DMS114 treated with DMSO at 0.1 percent for 48 hours (cell line): ENCODE data around the gene PCDHGB6.
"Not testable (repeated sequence)": the region's sequence is repeated elsewhere in the genome, so short reads cannot be mapped to it uniquely, and the experiment has no call there.

Source experiments
- DNase-seq: peaks from one replicate; lab custom pipeline; 2025; ENCODE audit not compliant: unreplicated experiment; lab: John Stamatoyannopoulos, UW

The PCDHGB6 gene

DNA sequence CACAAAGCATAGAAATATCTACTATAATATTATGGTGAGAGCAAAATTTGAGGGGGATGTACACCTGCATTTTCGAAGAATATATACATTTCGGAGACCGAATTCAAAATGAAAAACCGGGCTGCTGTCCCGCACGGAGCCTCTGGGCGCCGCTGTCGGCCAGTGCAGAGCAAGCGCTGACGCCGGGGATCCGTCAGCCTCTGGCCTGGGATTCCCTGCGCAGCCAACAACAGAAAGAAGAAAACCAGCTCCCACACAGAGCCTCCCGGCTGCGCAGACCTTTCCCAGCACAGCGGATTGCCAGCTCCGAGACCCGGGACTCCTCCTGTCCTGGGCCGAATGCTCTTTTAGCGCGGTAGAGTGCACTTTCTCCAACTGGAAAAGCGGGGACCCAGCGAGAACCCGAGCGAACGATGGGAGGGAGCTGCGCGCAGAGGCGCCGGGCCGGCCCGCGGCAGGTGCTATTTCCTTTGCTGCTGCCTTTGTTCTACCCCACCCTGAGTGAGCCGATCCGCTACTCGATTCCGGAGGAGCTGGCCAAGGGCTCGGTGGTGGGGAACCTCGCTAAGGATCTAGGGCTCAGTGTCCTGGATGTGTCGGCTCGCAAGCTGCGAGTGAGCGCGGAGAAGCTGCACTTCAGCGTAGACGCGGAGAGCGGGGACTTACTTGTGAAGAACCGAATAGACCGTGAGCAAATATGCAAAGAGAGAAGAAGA lies at the start of gene PCDHGB6:
TSS of gene PCDHGB6 (plus strand) at position 232 of the 716 bp plus-strand sequence. CDS start at position 414, 182 bp downstream.
- DNase-seq: not testable (repeated sequence)

DNA sequence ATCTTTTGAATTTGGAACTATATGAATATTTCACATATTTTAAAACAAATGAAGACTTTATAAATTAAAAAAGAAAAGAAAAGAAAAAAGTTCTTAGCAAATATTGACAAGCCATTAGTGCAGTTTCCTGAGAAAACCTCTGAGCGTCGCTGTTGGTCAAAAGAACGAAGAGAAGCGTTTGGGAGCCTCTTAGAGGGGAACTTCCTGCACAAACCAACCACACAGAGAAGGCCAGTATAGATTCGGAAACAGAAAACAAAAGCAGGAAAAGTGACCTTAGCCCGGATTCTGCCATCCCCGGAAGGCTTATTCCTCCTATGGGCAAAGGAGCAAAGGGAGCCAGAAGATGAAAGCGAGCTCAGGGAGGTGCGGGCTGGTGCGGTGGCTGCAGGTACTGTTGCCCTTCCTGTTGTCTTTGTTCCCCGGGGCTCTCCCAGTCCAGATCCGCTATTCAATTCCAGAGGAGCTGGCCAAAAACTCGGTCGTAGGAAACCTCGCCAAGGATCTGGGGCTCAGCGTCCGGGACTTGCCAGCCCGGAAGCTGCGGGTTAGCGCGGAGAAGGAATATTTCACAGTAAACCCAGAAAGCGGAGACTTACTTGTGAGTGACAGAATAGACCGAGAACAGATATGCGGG lies 47.9 kb upstream of the PCDHGB6 start, which contains the start of gene PCDHGB2:
TSS of gene PCDHGB2 (plus strand) at position 205 of the 637 bp plus-strand sequence. CDS start at position 347, 142 bp downstream.
- DNase-seq: no peak

DNA sequence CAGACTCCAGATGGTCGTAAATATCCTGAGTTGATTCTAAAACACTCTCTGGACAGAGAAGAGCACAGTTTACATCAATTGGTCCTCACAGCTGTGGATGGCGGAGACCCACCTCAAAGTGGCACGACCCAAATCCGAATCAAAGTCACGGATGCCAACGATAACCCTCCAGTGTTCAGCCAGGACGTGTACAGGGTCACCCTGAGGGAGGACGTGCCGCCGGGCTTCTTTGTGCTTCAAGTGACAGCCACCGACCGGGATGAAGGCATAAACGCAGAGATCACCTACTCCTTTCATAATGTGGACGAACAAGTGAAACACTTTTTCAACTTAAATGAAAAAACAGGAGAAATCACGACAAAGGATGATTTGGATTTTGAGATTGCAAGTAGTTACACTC lies 47.1 kb upstream of the PCDHGB6 start:
- DNase-seq: no peak

DNA sequence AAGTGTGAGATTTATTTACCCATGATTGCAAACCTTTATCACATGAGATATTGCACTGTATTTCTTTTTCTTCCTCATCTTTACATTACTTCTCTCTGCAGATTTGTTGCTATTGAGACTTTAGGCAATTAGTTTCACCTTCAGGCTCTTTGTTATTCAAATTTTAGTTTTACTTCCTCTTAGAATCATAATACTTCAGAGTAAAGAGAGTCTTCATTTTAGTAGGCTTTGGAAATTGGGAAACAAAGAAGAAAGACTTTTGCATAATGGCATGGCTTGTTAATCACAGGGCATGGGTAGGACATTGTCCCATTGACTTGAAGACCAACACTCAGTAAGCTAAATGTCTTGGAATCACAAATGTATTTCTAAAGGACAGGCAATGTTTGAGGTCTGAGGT lies 45.1 kb upstream of the PCDHGB6 start:
- no peak for DNase-seq

DNA sequence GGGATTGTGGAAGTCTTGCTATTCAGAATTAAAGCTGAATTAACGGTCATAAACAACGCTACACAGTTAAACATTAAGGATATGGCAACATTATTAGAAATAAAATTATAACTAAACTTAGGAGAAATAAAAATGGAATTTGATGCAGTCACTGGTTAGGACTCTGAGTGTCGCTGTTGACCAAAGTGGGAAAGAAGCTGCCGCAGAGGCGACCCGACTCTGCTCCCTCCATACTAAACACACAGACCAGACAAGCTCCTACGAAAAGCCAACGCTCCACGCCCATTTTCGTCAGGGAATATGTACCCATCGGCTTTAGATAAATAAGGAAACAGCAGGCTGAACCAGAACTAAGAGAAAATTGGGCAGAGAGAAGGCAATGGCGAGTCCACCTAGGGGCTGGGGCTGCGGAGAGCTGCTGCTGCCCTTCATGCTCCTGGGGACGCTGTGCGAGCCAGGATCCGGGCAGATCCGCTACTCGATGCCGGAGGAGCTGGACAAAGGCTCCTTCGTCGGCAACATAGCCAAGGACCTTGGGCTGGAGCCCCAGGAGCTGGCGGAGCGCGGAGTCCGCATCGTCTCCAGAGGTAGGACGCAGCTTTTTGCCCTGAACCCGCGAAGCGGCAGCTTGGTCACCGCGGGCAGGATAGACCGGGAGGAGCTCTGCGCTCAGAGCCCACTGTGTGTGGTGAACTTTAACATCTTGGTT lies 43.7 kb upstream of the PCDHGB6 start, which contains the start of gene PCDHGA5:
TSS of gene PCDHGA5 (plus strand) at position 211 of the 709 bp plus-strand sequence. CDS start at position 380, 169 bp downstream.
- peak; percentile 36 for DNase-seq

DNA sequence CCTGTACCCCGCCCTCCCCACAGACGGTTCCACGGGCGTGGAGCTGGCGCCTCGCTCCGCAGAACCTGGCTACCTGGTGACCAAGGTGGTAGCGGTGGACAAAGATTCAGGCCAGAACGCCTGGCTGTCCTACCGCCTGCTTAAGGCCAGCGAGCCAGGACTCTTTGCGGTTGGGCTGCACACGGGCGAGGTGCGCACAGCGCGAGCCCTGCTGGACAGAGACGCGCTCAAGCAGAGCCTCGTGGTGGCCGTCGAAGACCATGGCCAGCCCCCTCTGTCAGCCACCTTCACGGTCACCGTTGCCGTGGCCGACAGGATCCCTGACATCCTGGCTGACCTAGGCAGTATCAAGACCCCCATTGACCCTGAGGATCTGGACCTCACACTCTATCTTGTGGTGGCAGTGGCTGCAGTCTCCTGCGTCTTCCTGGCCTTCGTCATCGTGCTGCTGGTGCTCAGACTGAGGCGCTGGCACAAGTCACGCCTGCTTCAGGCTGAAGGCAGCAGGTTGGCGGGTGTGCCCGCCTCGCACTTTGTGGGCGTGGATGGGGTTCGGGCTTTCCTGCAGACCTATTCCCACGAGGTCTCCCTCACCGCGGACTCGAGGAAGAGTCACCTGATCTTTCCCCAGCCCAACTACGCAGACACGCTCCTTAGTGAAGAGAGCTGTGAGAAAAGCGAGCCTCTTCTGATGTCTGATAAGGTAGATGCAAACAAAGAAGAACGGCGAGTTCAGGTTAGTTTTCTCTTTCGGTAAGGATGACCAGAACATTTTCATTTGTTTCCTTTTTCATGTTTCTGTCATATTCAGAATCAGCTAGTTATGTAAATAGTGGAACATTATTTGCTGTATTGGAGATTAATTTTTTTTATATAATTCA lies 41.6 kb upstream of the PCDHGB6 start:
- DNase-seq: no peak

DNA sequence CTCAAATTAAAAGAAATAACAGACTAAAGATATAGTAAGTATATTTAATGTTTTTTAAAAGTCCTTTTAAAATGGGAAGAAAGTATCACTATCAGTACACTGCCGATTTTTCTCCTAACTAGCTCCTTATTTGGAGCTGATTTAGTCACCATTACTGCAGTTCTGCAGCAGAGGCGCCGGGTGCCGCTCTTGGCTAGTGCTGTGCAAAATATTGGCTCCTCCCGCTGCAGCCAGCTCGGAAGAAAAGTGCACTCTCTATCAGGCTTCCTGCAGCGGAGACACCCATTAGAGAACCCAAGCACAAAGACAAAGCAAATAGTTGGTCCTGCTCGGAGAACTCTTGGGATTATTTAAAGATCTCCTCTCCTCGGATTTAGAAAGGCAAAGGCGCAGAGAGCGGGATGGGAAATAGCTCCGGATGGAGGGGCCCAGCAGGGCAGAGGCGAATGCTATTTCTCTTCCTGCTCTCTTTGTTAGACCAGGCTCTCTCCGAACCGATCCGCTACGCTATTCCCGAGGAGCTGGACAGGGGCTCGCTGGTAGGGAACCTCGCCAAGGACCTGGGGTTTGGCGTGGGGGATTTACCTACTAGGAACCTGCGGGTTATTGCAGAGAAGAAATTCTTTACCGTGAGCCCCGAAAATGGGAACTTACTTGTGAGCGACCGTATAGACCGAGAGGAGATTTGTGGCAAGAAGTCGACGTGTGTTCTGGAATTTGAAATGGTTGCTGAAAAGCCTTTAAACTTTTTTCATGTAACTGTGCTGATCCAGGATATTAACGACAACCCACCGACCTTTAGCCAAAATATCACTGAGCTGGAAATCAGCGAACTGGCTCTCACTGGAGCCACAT lies 37.6 kb upstream of the PCDHGB6 start, which contains the start of gene PCDHGB3:
TSS of gene PCDHGB3 (plus strand) at position 249 of the 855 bp plus-strand sequence. CDS start at position 402, 153 bp downstream.
- no peak for DNase-seq

DNA sequence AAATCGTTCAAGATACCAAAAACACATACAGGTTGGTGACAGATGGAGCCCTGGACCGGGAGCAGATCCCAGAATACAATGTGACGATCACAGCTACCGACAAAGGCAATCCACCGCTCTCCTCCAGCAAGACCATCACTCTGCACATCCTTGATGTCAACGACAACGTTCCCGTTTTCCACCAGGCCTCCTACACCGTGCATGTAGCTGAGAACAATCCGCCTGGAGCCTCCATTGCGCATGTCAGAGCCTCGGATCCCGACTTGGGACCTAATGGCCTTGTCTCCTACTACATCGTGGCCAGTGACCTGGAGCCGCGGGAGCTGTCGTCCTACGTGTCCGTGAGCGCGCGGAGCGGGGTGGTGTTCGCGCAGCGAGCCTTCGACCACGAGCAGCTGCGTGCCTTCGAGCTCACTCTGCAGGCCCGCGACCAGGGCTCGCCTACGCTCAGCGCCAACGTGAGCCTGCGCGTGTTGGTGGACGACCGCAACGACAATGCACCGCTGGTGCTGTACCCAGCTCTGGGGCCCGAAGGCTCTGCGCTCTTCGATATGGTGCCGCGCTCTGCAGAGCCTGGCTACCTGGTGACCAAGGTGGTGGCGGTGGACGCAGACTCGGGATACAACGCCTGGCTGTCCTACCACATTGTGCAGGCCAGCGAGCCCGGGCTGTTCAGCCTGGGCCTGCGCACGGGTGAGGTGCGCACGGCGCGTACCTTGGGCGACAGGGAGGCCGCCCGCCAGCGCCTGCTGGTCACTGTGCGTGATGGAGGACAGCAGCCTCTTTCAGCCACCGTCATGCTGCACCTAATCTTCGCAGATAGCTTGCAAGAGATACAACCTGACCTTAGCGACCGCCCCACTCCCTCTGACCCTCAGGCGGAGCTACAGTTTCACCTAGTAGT lies 36.0 kb upstream of the PCDHGB6 start:
- no peak for DNase-seq

DNA sequence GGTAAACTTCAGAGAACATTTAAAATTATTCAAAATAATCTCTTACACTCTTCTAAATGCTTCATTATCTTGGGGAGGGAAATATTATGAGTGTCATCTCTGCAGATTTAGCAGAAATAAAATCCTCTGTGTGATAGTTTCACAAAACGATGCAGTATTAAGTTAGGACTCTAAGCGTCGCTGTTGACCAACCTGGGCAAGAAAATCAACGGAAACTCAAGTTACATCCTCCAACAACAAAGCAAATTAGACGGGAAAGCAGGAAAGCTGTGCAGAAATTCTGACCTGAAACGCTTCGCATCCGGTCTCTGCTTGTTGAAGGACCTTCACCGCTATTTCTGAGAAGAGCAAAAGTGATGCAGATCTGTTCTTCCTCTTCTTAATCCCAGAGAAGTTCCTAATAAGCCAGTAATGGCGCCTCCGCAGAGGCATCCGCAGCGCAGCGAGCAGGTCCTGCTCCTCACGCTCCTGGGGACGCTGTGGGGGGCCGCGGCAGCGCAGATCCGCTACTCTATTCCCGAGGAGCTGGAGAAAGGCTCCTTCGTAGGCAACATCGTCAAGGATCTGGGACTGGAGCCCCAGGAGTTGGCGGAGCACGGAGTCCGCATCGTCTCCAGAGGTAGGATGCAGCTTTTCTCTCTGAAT lies 34.0 kb upstream of the PCDHGB6 start, which contains the start of gene PCDHGA6:
TSS of gene PCDHGA6 (plus strand) at position 219 of the 645 bp plus-strand sequence. CDS start at position 412, 193 bp downstream.
- no peak for DNase-seq

DNA sequence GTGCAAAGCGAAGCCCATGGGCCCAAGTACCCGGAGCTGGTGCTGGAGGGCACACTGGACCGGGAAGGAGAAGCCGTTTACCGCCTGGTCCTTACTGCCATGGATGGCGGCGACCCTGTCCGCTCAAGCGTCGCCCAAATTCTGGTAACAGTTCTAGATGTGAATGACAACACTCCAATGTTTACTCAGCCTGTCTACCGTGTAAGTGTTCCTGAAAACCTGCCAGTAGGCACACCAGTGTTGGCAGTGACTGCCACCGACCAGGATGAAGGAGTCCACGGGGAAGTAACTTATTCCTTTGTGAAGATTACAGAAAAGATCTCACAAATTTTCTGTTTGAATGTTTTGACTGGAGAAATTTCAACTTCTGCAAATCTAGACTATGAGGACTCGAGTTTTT lies 33.2 kb upstream of the PCDHGB6 start:
- DNase-seq: no peak

DNA sequence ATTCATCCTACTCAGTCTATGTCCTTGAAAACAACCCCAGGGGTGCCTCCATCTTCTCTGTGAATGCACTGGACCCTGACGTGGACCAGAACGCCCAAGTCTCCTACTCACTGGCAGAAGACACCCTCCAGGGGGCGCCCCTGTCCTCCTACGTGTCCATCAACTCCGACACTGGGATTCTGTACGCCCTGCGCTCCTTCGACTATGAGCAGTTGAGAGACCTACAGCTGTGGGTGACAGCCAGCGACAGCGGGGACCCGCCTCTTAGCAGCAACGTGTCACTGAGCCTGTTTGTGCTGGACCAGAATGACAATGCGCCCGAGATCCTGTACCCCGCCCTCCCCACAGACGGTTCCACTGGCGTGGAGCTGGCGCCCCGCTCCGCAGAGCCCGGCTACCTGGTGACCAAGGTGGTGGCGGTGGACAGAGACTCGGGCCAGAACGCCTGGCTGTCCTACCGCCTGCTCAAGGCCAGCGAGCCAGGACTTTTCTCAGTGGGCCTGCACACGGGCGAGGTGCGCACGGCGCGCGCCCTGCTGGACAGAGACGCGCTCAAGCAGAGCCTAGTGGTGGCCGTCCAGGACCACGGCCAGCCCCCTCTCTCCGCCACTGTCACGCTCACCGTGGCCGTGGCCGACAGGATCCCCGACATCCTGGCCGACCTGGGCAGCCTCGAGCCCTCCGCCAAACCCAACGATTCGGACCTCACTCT lies 32.2 kb upstream of the PCDHGB6 start:
- DNase-seq: not testable (repeated sequence)

DNA sequence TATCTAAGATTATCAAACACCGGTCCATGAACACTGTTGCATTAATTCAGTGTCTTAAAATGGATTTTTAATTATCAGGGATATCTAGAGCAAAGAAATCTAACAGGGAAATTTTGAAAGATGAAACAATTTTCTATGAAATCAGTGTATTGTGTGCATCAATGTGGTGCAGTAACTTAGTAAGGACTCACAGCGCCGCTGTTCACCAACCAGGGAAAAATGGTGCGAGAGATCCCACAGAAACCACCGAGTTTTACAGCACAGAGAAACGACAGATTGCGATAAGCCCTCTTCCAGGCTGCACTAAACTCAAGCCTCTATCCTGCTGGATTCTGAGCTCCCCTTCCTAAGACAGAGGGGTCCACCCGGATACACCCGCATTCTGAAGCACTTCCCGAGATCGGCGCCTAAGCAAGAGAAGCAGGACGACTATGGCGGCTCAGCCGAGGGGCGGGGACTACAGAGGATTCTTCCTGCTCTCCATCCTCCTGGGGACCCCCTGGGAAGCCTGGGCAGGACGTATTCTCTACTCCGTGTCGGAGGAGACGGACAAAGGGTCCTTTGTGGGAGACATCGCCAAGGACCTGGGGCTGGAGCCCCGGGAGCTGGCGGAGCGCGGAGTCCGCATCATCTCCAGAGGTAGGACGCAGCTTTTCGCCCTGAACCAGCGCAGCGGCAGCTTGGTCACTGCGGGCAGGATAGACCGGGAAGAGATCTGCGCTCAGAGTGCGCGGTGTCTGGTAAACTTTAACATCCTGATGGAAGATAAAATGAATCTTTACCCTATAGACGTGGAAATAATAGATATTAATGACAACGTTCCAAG lies 25.1 kb upstream of the PCDHGB6 start, which contains the start of gene PCDHGA7:
TSS of gene PCDHGA7 (plus strand) at position 274 of the 826 bp plus-strand sequence. CDS start at position 432, 158 bp downstream.
- no peak for DNase-seq

DNA sequence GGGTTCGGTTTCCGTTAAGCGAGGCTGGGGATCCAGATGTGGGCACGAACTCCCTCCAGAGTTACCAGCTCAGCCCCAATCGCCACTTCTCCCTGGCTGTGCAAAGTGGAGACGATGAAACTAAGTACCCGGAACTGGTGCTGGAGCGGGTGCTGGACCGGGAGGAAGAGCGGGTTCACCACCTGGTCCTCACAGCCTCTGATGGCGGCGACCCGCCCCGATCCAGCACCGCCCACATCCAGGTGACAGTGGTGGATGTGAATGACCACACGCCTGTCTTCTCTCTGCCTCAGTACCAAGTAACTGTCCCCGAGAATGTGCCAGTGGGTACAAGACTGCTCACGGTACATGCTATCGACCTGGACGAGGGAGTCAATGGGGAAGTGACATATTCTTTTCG lies 24.5 kb upstream of the PCDHGB6 start:
- DNase-seq: no peak

DNA sequence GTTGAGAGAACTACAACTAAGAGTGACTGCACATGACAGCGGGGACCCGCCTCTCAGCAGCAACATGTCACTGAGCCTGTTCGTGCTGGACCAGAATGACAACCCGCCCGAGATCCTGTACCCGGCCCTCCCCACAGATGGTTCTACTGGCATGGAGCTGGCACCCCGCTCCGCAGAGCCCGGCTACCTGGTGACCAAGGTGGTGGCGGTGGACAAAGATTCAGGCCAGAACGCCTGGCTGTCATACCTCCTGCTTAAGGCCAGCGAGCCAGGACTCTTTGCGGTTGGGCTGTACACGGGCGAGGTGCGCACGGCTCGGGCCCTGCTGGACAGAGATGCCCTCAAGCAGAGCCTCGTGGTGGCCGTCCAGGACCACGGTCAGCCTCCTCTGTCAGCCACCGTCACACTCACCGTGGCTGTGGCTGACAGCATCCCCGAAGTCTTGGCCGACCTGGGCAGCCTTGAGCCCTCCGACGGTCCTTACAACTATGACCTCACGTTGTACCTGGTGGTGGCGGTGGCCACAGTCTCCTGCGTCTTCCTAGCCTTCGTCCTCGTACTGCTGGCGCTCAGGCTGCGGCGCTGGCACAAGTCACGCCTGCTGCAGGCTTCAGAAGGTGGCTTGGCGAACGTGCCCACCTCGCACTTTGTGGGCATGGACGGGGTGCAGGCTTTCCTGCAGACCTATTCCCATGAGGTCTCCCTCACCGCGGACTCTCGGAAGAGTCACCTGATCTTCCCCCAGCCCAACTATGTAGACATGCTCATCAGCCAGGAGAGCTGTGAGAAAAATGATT lies 23.2 kb upstream of the PCDHGB6 start:
- DNase-seq: no peak

DNA sequence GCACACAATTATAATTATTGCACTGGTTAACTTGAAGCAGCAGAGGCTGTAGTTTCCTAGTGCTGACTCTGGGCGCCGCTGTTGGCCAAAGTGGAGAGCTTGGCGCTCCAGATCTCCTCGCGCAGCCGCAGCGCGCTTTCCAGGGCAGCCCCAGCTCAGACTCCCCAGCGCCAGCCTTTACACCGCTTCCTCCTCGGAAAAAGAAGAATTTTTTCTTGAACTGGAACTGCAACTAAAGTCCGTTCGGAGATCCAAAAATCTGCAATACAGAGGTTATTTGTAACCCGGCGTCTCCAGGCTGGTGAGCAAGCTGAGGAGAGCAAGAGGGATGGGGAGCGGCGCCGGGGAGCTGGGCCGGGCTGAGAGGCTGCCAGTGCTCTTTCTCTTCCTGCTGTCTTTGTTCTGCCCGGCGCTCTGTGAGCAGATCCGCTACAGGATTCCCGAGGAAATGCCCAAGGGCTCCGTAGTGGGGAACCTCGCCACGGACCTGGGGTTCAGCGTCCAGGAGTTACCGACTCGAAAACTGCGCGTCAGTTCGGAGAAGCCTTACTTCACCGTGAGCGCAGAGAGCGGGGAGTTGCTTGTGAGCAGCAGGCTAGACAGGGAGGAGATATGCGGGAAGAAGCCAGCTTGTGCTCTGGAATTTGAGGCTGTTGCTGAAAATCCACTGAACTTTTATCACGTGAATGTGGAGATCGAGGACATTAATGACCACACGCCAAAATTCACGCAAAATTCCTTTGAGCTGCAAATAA lies 20.1 kb upstream of the PCDHGB6 start, which contains the start of gene PCDHGB4:
TSS of gene PCDHGB4 (plus strand) at position 142 of the 755 bp plus-strand sequence. CDS start at position 329, 187 bp downstream.
- DNase-seq: not testable (repeated sequence)
